ENCODE data around the gene GNAI1.
A peak's percentile ranks its signal among the peaks of the same experiment; 100 is the strongest.

GNAI1 gene

DNA sequence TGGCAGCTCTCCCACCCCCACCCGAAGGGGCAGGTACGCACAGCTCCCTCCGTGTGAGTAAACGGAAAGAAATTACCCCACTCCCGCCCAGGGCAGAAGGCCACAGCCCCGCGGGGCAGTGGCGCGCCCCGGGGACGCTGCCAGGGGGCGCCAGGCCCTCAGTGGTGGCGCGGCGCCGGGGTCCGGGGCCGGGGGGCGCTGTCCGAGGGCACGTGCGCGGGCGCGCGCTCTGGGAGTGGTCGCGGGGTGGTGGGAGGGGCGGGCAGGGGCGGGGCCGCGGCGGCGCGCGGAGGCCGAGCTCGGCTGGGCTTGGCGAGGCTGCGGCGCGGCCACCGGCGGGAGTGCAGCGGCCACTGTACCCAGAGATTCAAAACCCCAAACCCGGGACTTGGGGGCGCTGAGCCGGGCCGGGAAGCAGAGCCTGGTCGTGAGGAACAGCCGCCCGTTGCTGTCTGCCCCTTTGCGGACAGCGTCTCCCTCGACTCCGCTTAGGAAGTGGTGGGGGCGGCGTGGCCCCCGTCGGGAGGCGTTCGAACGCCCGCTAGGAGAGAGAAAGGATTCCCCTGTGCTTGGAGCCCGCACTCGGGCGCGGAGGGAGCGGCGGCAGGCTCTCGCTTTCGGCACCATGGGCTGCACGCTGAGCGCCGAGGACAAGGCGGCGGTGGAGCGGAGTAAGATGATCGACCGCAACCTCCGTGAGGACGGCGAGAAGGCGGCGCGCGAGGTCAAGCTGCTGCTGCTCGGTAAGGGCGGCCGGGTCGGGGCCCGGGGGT is at the start of gene GNAI1:
GNAI1 (plus strand) TSS at position 296 of the 773 bp plus-strand sequence; CDS start at position 626, 330 bp downstream.
- DNase-seq (ENCODE audit: low read depth in 2 of 2), result peak in 1 of 2 donors; percentile 0

DNA sequence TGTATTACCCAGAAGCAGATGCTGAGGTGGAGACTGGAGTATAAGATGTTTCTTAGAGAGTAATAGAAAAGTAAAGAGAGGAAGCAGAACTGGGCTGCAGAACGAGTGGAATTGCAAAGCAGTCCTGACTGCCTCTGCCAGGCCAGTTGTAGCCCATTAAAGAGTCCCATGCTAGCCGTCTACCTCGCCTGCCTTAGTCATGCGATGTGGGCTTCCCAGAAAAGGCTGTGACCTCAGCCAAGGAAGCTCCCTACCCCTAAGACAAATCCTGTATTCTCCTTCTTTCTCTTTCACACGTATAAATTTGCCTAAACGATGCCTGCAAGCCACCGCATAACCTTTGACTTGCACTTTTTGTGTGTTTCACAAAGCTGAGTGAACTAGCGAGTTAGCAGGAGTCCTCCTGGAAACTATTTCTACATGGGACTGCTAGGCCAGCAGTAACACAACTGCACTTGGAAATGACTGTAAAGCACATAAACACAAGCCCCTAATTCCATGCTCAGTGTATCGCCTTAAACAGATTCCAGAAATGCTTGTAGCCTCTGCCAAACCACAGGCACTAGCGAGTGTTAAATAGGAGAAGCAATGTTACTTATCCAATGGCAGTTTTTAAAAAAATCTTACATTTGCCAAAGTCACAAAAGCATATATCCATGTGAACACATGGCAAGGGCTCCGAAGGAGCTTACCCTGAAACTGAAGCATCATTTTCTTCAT is 47.4 kb upstream of the GNAI1 start:
- DNase-seq (ENCODE audit: low read depth in 2 of 2), result no peak

DNA sequence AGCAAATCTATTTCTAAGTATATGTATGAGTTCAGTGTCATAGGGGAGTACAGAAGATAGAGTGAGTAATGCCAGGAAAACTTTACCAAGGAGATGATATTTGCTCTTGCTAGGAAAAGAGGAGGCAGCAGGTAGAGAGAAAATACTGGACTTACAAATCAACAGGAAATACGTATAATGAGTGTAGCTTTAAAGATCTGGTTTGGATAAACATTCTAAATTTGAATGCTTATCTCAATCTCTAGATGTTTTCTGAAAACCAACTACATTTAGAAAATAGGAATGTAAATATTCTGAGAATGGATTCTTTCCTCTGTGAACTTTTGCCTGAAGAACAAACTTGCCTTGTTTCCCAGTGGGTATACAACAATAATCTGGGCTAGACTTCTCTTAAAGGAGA is 46.9 kb upstream of the GNAI1 start:
- DNase-seq (ENCODE audit: low read depth in 2 of 2), result no peak

DNA sequence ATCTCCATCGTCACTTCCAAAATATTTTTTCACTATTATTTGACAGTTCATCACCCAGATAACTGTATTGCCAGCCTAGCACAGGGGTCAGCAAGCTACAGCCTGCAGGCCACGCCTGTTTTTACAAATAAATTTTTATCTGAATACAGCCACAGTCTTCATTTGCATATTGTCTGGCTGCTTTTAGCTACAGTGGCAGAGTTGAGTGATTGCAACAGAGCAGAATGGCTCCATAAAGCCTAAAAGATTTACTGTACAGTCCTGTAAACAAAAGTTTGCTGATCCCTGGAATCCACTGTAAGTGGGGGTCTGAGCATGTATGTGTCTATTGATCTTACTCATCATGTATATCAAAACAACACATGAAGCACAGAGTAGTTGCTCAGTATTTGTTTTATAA is 45.9 kb upstream of the GNAI1 start:
- no peak for DNase-seq (ENCODE audit: low read depth in 2 of 2)

DNA sequence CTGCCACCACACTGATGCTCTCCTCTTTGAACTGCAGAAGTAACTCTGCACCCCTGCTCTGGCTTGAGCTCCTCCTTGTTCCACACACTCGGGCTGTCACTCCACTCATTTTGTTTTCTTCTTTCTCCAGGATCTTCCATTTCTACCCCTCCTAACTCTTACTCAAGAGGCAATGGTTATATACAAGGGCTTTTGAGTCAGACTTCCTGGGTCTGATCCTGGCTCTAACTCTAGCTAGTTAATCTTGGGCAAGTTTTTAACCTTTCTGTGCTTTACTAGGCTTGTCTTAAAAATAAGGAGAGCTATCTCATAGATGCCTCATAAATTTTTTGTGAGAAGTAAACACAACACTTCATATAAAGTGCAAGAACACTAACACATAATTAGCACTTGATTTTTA is 45.3 kb upstream of the GNAI1 start:
- DNase-seq (ENCODE audit: low read depth in 2 of 2), result no peak

DNA sequence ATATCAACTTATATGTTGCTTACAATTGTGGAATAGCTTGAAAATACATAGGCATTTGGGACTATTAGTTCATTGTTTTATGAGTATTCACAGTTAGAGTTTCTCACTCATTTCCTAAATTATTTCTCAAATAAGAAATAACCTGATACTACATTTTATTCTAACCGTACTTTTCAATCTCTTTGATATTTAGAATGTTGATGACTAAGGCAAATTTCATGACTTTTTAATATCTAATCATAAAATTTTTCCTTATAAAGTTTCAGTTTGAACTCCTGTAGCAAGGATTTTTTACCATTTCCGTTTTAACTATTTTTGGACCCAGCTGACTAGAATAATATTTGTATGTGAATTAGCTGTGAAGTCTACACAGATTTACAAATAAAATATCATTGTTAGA is 41.3 kb upstream of the GNAI1 start:
- no peak for DNase-seq (ENCODE audit: low read depth in 2 of 2)

DNA sequence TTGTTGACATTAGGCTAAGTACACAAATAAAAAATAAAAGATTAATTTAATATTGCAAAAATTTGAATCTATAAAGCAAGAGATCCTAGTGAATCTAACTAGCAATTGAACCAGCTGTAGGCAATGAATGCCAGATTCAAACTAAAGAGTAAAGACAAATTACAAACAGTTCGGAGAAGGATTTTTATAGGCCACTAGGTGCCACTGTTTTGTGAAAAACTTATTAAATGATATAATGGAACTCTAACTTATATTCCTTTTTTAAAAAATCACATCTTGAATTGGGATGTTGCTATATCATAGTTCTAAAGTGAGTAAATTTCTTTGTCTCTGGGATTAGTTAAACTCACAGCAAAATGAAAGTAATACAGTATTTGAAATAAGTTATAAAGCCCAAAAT is 39.1 kb upstream of the GNAI1 start:
- DNase-seq (ENCODE audit: low read depth in 2 of 2), result no peak

DNA sequence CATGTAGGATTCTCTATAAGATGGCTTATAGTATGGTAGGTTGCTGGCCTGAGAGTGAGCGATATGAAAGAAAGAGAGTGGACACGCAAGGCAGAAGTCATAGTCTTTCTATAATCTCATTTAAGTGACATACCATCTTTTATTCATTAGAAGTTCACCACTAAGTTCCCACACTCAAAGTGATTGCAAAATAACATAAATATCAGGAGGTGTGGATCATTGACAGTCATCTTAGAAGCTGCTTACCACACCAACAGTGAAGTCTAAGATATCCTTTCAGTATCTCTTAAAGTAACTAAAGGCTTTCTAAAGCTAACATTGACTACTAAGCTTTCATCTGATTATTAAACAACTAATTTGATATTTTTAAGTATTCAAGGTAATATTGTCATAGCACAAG is 36.9 kb upstream of the GNAI1 start:
- DNase-seq (ENCODE audit: low read depth in 2 of 2), result no peak

DNA sequence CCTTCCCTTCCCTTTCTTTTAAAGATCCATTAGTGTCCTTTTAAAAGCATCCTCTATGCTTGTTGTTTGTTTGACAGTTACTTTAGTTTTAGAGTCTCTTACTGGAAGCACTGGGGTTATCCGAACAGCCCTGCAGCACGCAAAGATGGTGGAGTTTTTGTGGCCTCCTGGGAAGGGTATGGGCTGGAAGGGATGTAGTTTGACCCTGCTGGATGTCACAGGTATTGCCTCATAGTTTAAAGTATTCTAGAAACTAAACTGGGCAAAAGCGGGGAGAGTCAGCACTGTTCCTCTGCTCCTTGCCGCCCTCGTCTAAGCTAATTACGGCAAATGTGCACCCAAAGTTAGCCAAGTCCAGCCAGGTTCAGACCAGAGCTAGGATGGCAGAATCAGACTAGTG is 35.8 kb upstream of the GNAI1 start:
- no peak for DNase-seq (ENCODE audit: low read depth in 2 of 2)

DNA sequence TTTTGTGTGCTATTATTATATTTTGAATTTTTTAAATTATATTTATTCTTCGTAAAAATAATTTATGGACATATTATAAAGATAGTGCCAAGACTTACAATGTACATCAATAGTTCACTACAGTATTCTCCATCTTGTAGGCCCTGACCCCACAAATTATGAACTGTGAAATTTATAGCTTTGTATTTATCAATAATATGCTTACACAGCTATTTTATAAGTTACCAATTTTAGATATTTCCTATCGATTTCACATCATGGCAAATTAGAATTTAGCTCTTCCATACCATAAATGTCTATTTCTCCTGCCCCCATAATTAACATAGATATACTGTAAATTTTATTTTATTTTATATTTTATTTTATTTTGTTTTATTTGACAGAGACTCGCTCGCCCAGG is 34.4 kb upstream of the GNAI1 start:
- no peak for DNase-seq (ENCODE audit: low read depth in 2 of 2)

DNA sequence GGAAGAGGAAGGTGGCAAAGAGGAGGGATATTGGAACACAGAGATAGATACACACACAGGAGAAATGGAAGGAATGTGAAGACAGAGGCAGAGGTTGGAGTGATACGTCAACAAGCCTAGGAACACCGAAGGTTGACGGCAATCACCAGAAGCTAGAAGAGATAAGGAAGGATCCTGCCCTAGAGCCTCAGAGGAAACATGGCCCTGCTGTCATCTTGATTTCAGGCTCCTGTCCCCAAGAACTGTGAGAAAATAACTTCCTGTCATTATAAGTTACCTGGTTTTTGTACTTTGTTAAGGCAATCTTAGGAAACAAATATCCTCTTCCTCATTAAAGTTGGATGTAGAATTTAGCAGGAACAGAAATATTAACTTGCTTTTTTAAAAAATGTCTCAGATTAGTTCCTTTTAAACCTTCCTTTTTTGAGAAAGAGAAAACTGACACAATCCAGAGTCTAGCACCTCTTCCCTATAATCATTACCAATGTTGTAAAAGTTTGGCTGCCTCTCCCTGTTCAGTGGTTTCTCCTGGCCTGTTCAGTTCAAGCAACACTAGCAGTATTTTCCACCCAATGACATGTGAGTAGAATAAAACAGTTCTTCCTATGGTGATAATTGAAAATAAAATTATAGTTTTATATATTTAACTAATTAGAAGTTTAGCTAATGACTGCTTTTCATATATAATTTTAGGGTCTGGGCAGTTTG is 28.8 kb upstream of the GNAI1 start:
- no peak for DNase-seq (ENCODE audit: low read depth in 2 of 2)

DNA sequence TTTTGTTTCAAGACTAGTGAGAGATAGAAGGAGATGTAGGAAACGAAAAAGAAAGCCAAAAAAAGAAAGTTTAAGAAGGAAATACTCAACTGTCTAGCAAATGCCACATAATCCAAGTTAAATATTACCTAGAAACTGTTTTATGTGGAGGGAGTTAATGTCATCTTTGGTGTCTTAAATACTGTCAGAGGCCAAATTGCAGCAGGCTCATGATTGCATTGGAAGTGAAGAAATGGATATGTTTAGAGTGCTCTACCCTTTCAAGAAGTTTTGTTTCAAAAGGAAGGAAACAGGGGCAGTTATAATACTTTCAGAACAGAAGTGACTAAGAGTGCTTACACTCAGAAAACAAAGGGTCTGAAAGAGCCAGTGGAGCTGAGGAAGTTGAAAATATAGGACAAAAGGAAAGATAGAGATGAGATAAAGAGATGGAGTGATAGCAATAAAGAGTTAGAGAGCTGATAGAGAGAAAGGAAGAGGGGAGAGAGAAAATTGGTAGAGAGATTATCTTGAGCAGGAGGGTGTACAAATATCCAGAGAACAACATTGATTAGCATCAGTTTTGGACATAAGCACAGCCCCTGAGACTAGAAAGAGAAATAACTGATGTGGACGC is 28.0 kb upstream of the GNAI1 start:
- DNase-seq (ENCODE audit: low read depth in 2 of 2), result no peak

DNA sequence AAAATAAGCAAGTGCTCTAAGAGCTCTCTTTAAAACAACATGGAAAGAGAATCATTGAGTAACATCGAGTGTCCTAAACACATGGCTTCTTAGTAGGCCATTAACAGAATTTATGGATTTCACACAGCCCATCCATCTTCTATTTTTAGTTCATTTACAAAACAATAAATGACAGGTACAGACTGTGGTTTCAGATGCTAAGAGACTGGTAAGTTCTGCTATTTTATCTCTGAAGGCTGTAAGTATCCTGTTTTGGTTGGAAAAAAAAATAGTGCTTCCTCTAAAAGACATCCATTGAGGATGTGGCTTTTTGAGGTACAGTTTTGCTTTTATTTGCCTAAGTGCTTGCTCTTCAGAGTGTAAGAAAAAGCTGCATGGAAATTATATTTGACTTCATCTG is 27.4 kb upstream of the GNAI1 start:
- no peak for DNase-seq (ENCODE audit: low read depth in 2 of 2)

DNA sequence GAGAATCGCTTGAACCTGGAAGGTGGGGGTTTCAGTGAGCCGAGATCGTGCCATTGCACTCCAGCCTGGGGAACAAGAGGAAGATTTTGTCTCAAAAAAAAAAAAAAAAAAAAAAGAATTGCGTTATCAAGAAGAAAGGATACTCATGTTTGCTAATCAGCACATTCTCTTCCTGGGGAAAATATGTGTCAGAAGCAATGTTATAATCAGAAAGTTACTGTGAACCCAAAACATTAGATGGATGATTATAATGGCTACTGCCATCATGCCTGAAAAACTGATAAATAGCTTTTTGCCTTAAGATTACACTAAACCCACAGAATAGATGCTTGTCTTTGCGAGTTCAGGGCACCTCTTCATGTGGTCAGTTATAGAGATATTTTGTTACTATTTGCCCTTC is 24.3 kb upstream of the GNAI1 start:
- no peak for DNase-seq (ENCODE audit: low read depth in 2 of 2)

DNA sequence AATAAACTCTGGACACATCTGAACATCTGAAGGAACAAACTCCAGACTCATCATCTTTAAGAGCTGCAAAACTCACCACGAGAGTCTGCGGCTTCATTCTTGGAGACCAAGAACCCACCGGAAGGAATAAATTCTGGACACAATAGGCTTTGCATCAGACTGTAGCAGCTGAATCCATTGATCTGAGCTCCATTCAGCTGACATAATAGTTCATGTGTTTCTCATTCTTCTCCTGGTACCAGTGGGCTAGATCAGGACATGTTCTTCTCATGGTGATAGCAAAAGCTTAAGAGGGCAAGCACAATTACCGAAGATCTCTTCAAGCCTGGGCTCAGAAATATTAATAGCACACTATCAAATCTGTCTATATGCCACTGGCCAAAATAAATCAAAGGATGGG is 20.5 kb upstream of the GNAI1 start:
- no peak for DNase-seq (ENCODE audit: low read depth in 2 of 2)

DNA sequence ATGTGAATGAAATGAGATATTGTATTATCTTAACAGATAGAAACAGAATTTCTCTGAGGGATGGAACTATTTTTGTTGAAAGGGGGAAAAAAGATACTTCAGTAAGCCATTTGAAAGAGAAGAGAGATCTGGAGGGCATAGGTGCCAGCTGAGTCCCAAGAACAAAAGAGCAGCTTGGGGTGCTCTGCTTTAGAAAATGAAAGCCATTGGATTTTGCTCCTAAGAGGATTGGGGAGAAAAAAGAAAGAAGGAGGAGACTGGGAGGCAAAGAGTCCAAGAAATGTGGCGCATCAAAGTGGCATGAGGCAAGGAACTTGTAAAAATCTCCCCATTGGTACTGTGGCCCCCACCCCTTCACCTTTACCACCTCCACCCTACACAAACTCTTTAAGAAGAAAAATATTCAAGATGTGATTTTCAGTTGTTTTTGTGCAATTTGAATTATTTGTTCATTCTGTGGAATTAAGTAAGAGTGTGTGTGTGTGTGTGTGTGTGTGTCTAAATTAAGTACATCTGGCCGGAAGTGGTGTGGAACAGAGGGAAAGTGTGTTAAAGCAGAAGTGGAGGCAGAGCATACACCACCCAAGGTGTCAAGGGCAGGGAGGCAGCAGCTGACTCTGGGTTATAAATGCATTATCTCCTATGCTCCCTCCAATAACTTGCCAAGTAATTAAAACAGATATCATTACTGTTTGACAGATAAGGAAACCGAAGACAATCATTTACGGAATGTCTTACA is 9.9 kb upstream of the GNAI1 start:
- DNase-seq (ENCODE audit: low read depth in 2 of 2), result no peak

DNA sequence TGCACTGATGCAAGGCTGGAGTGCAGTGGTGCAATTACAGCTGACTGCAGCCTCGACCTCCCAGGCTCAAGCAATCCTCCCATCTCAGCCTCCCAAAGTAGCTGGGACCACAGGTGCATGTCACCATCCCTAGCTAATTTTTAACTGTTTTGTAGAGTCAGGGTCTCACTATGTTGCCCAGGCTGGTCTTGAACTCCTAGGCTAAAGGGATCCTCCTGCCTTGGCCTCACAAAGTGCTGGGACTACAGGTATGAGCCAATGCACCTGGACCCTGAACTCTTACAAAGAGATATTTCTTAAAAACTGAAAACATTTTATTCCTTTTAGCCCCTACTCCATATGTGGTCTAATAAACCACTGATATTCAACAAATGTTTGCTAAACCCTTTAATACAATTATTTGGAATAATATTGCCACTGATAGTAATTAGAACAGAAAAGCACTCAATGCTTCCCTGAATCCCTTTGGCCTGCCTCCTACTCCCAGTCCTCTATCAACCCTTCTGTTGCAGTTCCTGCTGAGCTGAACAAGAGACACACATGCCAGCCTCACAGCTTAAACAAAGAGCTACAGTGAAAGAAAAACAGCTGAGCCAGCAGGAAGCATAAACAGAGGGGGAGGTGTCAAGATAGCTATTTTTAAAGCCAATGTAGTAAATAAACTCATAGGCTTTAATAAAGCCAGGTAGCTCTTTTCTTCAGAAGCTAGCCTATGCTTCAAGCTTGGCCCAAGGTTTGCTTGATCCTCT is 7.0 kb upstream of the GNAI1 start:
- no peak for DNase-seq (ENCODE audit: low read depth in 2 of 2)

DNA sequence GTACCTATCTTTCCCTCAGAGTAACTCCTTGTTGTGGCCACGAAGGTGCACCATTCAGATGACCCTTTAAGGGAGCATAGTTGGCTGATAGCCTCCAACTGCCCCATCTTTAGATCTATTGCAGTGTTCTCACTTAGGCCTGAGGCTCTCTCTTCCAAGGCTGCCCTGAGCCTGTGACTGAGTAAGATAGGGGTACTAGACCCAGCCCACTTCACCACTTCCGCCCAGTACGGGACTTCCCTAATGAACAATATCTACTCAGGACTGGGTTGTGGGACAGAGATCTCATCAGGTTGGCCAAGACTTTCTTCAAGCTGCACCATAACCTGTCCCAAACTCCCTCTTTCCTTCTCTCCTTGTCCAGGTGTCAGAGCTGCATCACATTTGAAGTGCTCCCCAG is 5.7 kb upstream of the GNAI1 start:
- no peak for DNase-seq (ENCODE audit: low read depth in 2 of 2)

DNA sequence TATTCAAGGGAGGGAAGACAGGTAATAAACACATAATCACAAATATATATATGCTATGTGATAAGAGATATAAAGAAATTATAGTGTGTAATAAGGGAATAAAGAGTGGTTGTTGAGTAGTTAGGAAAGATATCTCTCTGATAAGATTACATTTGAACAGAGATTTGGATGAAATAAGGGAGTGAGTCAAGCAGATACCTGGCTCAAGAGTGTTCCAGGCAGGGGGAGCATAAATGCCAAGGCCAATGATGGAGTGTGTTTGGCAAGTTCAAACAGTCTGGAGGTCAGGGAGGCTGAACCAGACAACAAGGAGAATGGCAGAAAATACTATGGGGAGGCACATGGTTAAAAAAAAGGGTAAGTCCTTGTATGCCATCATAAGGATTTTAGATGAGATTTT is 4.8 kb upstream of the GNAI1 start:
- no peak for DNase-seq (ENCODE audit: low read depth in 2 of 2)

DNA sequence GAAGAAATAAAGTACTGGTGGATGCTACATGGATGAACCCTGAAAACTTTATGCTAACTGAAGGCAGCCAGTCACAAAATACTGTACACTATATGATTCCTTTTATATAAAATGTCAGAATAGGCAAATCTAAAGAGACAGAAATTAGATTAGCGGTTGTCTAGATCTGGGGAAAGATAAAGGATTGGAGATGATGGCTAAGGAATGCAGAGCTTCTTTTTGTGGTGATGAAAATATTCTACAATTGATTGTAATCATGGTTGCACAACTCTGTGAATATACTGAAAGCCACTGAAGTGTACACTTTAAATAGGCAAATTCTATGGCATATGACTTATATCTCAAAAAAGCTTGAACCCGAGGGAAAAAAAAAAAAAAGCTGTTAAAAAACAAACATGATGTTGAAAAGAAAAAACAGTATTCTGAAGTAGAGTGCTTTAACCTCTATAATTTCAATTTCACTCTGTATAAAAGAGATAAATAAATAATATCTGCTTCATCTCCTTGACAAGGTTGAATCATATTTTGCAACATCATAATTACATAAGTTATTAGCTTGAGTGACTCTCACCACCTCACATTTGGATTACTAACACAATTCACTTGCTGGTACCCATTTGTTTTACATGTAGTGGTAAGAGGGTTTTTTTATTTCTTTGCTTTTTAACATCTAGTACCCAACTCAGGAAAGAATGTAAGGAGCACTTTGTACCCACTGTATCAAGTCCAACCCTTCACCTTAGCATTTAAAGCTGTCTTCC is 2.8 kb upstream of the GNAI1 start:
- DNase-seq (ENCODE audit: low read depth in 2 of 2), result no peak
